ENCODE measurements around the gene EVX1. TPM values are rescaled to one million over a fixed set of nuclear protein-coding genes. Genes with fewer than 3 reads are reported as not detected.

Gene EVX1
- total RNA-seq, 2 donors from 2014 or later = not detected

- Mint-ChIP-seq H3K27ac (no peak overlapping the region), H3K4me1 (ENCODE audit: low read depth in 2 of 2) (peaks cover 0 to 2% of the 10 kb centered on the region in 2 donors), H3K36me3 (no peaks in the 10 kb centered on the region), H3K9me3 (no peaks in the 10 kb centered on the region), H3K27me3 (peaks cover 47 to 50% of the 10 kb centered on the region in 2 donors), H3K4me3 (no peak overlapping the region)
- DNase-seq (ENCODE audit: low spot score) = no peak
- ATAC-seq = peak in 1 of 2 donors; percentile 17
Observed at GRCh38 chr7:27235387-27236311, 7.0 kb upstream of the EVX1 start.

- Mint-ChIP-seq H3K4me3 (no peak overlapping the region), H3K27ac (peak overlapping the region in 1 of 2 donors; percentile 27), H3K9me3 (no peaks in the 10 kb centered on the region), H3K36me3 (no peaks in the 10 kb centered on the region), H3K4me1 (ENCODE audit: low read depth in 2 of 2) (peaks cover 6% of the 10 kb centered on the region in 2 donors), H3K27me3 (peaks cover 59 to 72% of the 10 kb centered on the region in 2 donors)
- DNase-seq (ENCODE audit: low spot score) (no peak), ATAC-seq (peak; percentile 22 to 63)
Observed at GRCh38 chr7:27237735-27238334, 4.8 kb upstream of the EVX1 start.

DNA sequence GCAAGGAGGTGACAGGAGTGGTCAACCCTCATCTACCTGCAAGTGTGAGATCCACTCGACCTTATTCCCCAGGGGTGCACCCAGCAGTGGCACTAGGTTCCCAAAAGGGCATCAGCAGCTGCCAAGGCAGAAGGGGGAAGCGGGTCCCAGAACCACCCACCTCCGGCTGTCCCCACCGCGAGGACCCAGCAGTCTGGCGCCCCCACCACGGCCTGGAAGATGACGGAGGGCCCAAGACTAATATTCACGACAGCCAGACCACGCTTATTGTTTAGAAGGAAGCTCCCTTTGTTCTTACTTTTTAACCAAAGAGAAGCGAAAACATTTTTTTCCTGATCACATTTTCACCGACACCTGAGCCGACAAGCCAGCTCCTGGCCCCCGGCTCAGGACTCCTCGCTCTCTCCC, 3.6 kb upstream of the EVX1 start:
- H3K27me3 Mint-ChIP-seq = peaks cover 58 to 78% of the 10 kb centered on the region in 2 donors
- ATAC-seq (no peak), DNase-seq (ENCODE audit: low spot score) (no peak)
- peaks cover 6 to 8% of the 10 kb centered on the region in 2 donors for H3K4me1 Mint-ChIP-seq (ENCODE audit: low read depth in 2 of 2)
- no peak overlapping the region for H3K4me3 Mint-ChIP-seq
- H3K27ac Mint-ChIP-seq = no peak overlapping the region
- no peaks in the 10 kb centered on the region for H3K36me3 Mint-ChIP-seq
- no peaks in the 10 kb centered on the region for H3K9me3 Mint-ChIP-seq

DNA sequence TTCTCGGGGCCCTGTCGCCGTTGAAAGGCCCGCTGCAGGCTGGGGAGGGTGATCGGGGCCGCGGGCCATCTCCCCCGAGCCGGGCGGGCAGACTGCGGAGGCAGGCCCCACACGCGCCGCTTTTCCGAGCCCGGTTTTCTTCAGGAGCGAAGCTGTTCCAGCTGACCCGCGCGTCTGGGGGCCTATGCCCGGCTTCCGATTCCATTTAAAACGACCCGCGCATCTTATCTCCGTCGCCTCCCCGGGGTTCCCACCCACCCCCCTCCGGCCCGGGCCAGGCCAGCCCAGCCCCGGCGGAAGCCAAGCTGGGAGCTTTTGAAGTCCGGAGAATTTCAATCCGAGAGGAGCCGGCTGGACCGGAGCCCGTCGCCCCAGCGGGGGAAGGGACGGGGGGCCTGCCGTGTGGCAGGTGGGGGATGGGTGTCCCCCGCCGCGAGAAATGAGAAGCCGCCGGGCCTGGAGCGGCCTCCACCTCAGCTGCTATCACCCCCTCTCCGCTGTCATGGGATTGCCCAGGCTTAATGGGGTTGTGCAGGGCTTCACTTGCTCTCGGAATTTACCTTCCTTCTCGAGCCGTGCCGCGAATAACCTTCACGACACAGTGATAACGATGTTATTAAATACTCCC, 3.1 kb upstream of the EVX1 start:
- H3K4me1 Mint-ChIP-seq (ENCODE audit: low read depth in 2 of 2) = peaks cover 6 to 8% of the 10 kb centered on the region in 2 donors
- H3K27ac Mint-ChIP-seq = no peak overlapping the region
- ATAC-seq = no peak
- H3K36me3 Mint-ChIP-seq = no peaks in the 10 kb centered on the region
- H3K27me3 Mint-ChIP-seq = peaks cover 57 to 78% of the 10 kb centered on the region in 2 donors
- DNase-seq (ENCODE audit: low spot score) = no peak
- H3K9me3 Mint-ChIP-seq = no peaks in the 10 kb centered on the region
- no peak overlapping the region for H3K4me3 Mint-ChIP-seq

DNA sequence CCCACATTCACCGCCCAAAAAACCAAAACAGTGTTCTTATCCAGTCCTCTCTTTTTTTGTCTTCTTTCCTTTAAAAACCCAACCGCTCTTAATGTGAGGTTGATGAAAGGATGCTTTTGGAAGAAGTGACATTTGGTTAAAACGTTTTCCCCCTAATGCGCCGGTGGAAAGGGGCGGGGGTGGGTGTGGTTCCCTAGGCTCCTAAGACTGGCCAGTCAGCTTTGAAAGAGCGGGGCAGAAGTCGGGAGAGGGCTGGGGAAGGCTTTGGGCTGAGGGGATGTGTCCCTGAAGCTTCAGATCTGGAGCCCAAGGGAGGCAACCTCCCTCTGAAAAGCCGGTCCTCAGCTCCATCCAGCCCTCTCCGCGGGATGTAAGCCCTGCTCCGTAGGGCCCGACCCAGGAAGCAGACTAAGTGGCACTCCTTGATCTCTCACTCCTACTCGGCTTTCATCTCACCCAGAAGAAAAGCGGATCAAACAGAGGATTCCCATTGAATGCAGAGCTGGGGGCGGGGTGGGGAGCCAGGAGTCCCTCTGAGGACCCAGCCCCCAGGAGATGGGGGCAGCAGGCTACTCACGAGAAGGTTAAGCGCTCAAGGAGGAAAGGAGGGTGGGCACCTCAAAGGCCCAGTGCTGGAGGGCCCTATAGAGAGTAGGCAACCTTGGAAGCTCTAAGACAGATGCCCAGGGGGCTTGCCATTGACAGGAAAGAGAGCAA, 2.4 kb upstream of the EVX1 start:
- H3K27me3 Mint-ChIP-seq = peaks cover 61 to 83% of the 10 kb centered on the region in 2 donors
- H3K4me3 Mint-ChIP-seq = no peak overlapping the region
- no peaks in the 10 kb centered on the region for H3K36me3 Mint-ChIP-seq
- H3K27ac Mint-ChIP-seq = no peak overlapping the region
- ATAC-seq = no peak
- no peaks in the 10 kb centered on the region for H3K9me3 Mint-ChIP-seq
- H3K4me1 Mint-ChIP-seq (ENCODE audit: low read depth in 2 of 2) = peaks cover 6 to 8% of the 10 kb centered on the region in 2 donors
- no peak for DNase-seq (ENCODE audit: low spot score)

GRCh38 chr7:27241189-27242056, 1.2 kb upstream of the EVX1 start:
- ATAC-seq (no peak), DNase-seq (ENCODE audit: low spot score) (no peak)
- Mint-ChIP-seq H3K9me3 (no peaks in the 10 kb centered on the region), H3K27ac (no peak overlapping the region), H3K4me1 (ENCODE audit: low read depth in 2 of 2) (peaks cover 6 to 7% of the 10 kb centered on the region in 2 donors), H3K4me3 (no peak overlapping the region), H3K27me3 (peaks cover 55 to 77% of the 10 kb centered on the region in 2 donors), H3K36me3 (no peaks in the 10 kb centered on the region)

- Mint-ChIP-seq H3K27ac (no peak overlapping the region), H3K4me3 (peak overlapping the region; percentile 39), H3K9me3 (no peaks in the 10 kb centered on the region), H3K4me1 (ENCODE audit: low read depth in 2 of 2) (peaks cover 6% of the 10 kb centered on the region in 2 donors), H3K27me3 (peaks cover 53 to 75% of the 10 kb centered on the region in 2 donors), H3K36me3 (no peaks in the 10 kb centered on the region)
- DNase-seq (ENCODE audit: low spot score) = no peak
- no peak for ATAC-seq
Observed at GRCh38 chr7:27242154-27242553, 448 bp upstream of the EVX1 start.

- no peak for DNase-seq (ENCODE audit: low spot score)
- H3K36me3 Mint-ChIP-seq = no peaks in the 10 kb centered on the region
- ATAC-seq = no peak
- H3K4me1 Mint-ChIP-seq (ENCODE audit: low read depth in 2 of 2) = peaks cover 6% of the 10 kb centered on the region in 2 donors
- H3K27ac Mint-ChIP-seq = no peak overlapping the region
- peak overlapping the region; percentile 59 for H3K4me3 Mint-ChIP-seq
- H3K27me3 Mint-ChIP-seq = peaks cover 51 to 75% of the 10 kb centered on the region in 2 donors
- no peaks in the 10 kb centered on the region for H3K9me3 Mint-ChIP-seq
Observed at GRCh38 chr7:27243340-27244163, 950 bp downstream of the EVX1 start.

GRCh38 chr7:27244488-27245123, 2.0 kb downstream of the EVX1 start:
- H3K4me3 Mint-ChIP-seq = peak overlapping the region; percentile 23
- H3K9me3 Mint-ChIP-seq = no peaks in the 10 kb centered on the region
- peaks cover 57 to 77% of the 10 kb centered on the region in 2 donors for H3K27me3 Mint-ChIP-seq

DNA sequence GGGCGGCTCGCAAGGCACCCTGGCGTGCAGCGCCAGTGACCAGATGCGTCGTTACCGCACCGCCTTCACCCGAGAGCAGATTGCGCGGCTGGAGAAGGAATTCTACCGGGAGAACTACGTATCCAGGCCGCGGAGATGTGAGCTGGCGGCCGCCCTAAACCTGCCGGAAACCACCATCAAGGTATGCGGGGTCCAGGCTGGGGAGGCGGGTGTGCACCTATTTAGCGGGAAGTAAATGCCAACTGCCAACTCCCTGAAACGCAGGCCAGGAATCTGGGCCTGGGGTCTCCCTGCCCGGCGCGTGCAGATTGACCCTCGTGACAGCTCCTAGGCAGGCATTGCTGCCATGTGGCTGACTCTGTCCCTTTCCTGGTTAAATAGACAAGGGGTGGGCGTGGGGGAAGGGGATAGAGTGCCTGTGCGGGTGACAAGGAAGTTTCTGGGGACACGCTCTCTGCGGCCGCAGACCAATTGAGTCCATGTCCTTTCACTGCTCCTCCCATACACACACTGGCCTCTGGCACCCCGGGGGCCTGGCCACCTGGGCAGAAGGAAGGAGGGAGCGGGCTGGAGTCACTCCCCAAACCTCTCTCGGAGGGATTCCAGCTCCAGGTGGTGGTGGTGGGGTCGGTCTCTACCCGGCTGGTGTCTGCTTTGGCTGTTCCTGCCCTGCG, 2.7 kb downstream of the EVX1 start:
- no peak overlapping the region for H3K4me3 Mint-ChIP-seq

More at GRCh38 chr7:27244488-27245123, 2.0 kb downstream of the EVX1 start:
- no peak overlapping the region for H3K27ac Mint-ChIP-seq
- H3K36me3 Mint-ChIP-seq = no peaks in the 10 kb centered on the region
- no peak for DNase-seq (ENCODE audit: low spot score)
- peaks cover 6% of the 10 kb centered on the region in 2 donors for H3K4me1 Mint-ChIP-seq (ENCODE audit: low read depth in 2 of 2)
- no peak for ATAC-seq

More for the DNA sequence above, 2.7 kb downstream of the EVX1 start:
- ATAC-seq (no peak), DNase-seq (ENCODE audit: low spot score) (no peak)
- Mint-ChIP-seq H3K4me1 (ENCODE audit: low read depth in 2 of 2) (peaks cover 6 to 12% of the 10 kb centered on the region in 2 donors), H3K9me3 (no peaks in the 10 kb centered on the region), H3K27me3 (peaks cover 58 to 79% of the 10 kb centered on the region in 2 donors), H3K27ac (no peak overlapping the region), H3K36me3 (no peaks in the 10 kb centered on the region)
